Urothelium cell line (cell line): ENCODE data around the gene DHH.
A peak's percentile ranks its signal among the peaks of the same experiment; 100 is the strongest.
"Not testable (repeated sequence)": the region's sequence is repeated elsewhere in the genome, so short reads cannot be mapped to it uniquely, and the experiment has no call there.

ENCODE experiments used
- DNase-seq: peaks from one replicate; pipeline ENCODE4 v3.0.0; 2011; ENCODE audit warnings: low spot score, mixed read lengths
- FAIRE-seq: peaks from 2 replicates; lab custom pipeline; 2011; peaks lifted over from hg19 to GRCh38; lab: Jason Lieb, UNC

Gene DHH

GRCh38 chr12:49094160-49094974 is at the start of gene DHH:
TSS of gene DHH (minus strand) at chr12:49094801. CDS start at chr12:49094512, 289 bp downstream.
- DNase-seq (no peak), FAIRE-seq (no peak)

GRCh38 chr12:49144384-49144783 is 49.8 kb upstream of the DHH start:
- no peak for FAIRE-seq
- DNase-seq, result no peak

GRCh38 chr12:49138999-49139398 is 44.4 kb upstream of the DHH start:
- DNase-seq, result no peak
- no peak for FAIRE-seq

GRCh38 chr12:49138587-49138986 is 44.0 kb upstream of the DHH start:
- FAIRE-seq (no peak), DNase-seq (no peak)

GRCh38 chr12:49137476-49137875 is 42.9 kb upstream of the DHH start:
- DNase-seq (no peak), FAIRE-seq (no peak)

GRCh38 chr12:49136997-49137396 is 42.4 kb upstream of the DHH start:
- not testable (repeated sequence) for FAIRE-seq, DNase-seq

- no peak for FAIRE-seq
- DNase-seq, result no peak
Observed at GRCh38 chr12:49133590-49133989, 39.0 kb upstream of the DHH start.

GRCh38 chr12:49133014-49133413 is 38.4 kb upstream of the DHH start:
- FAIRE-seq (no peak), DNase-seq (peak; percentile 16)

GRCh38 chr12:49131894-49132461 is 37.4 kb upstream of the DHH start:
- no peak for DNase-seq

GRCh38 chr12:49131051-49131893 is 36.7 kb upstream of the DHH start, which contains the start of gene TUBA1B:
TSS of gene TUBA1B (minus strand) at chr12:49131395. CDS start at chr12:49131300, 95 bp downstream.
- FAIRE-seq, result no peak
- peak; percentile 97 for DNase-seq

More at GRCh38 chr12:49131894-49132461, 37.4 kb upstream of the DHH start:
- FAIRE-seq, result no peak

GRCh38 chr12:49130151-49131050 is 35.8 kb upstream of the DHH start:
- FAIRE-seq, result no peak
- peak; percentile 92 for DNase-seq

GRCh38 chr12:49129332-49130150 is 34.9 kb upstream of the DHH start:
- FAIRE-seq (no peak), DNase-seq (no peak)

- not testable (repeated sequence) for FAIRE-seq, DNase-seq
Observed at GRCh38 chr12:49127971-49128370, 33.4 kb upstream of the DHH start.

- no peak for DNase-seq
- no peak for FAIRE-seq
Observed at GRCh38 chr12:49126852-49127763, 32.5 kb upstream of the DHH start.

GRCh38 chr12:49121047-49121696 is 26.6 kb upstream of the DHH start:
- DNase-seq (peak; percentile 66), FAIRE-seq (no peak)

- no peak for DNase-seq
- no peak for FAIRE-seq
Observed at GRCh38 chr12:49111206-49111605, 16.6 kb upstream of the DHH start.

- no peak for FAIRE-seq
- DNase-seq, result peak; percentile 98
Observed at GRCh38 chr12:49110464-49111155, 16.0 kb upstream of the DHH start, which contains the start of gene LMBR1L. TSS of gene LMBR1L (minus strand) at chr12:49110847. CDS start at chr12:49110555, 292 bp downstream.
